Measurements from ENCODE around the gene DGCR2. TPM values are rescaled to one million over a fixed set of nuclear protein-coding genes. Genes with fewer than 3 reads are reported as not detected.

Gene DGCR2
- total and polyA plus RNA-seq, 2 experiments from 2014 or later, result 18.5 to 83.0 TPM

GRCh38 chr22:19150482-19151328 lies 28.5 kb upstream of the DGCR2 start (continued):
- TF ChIP-seq, protein P1, sequence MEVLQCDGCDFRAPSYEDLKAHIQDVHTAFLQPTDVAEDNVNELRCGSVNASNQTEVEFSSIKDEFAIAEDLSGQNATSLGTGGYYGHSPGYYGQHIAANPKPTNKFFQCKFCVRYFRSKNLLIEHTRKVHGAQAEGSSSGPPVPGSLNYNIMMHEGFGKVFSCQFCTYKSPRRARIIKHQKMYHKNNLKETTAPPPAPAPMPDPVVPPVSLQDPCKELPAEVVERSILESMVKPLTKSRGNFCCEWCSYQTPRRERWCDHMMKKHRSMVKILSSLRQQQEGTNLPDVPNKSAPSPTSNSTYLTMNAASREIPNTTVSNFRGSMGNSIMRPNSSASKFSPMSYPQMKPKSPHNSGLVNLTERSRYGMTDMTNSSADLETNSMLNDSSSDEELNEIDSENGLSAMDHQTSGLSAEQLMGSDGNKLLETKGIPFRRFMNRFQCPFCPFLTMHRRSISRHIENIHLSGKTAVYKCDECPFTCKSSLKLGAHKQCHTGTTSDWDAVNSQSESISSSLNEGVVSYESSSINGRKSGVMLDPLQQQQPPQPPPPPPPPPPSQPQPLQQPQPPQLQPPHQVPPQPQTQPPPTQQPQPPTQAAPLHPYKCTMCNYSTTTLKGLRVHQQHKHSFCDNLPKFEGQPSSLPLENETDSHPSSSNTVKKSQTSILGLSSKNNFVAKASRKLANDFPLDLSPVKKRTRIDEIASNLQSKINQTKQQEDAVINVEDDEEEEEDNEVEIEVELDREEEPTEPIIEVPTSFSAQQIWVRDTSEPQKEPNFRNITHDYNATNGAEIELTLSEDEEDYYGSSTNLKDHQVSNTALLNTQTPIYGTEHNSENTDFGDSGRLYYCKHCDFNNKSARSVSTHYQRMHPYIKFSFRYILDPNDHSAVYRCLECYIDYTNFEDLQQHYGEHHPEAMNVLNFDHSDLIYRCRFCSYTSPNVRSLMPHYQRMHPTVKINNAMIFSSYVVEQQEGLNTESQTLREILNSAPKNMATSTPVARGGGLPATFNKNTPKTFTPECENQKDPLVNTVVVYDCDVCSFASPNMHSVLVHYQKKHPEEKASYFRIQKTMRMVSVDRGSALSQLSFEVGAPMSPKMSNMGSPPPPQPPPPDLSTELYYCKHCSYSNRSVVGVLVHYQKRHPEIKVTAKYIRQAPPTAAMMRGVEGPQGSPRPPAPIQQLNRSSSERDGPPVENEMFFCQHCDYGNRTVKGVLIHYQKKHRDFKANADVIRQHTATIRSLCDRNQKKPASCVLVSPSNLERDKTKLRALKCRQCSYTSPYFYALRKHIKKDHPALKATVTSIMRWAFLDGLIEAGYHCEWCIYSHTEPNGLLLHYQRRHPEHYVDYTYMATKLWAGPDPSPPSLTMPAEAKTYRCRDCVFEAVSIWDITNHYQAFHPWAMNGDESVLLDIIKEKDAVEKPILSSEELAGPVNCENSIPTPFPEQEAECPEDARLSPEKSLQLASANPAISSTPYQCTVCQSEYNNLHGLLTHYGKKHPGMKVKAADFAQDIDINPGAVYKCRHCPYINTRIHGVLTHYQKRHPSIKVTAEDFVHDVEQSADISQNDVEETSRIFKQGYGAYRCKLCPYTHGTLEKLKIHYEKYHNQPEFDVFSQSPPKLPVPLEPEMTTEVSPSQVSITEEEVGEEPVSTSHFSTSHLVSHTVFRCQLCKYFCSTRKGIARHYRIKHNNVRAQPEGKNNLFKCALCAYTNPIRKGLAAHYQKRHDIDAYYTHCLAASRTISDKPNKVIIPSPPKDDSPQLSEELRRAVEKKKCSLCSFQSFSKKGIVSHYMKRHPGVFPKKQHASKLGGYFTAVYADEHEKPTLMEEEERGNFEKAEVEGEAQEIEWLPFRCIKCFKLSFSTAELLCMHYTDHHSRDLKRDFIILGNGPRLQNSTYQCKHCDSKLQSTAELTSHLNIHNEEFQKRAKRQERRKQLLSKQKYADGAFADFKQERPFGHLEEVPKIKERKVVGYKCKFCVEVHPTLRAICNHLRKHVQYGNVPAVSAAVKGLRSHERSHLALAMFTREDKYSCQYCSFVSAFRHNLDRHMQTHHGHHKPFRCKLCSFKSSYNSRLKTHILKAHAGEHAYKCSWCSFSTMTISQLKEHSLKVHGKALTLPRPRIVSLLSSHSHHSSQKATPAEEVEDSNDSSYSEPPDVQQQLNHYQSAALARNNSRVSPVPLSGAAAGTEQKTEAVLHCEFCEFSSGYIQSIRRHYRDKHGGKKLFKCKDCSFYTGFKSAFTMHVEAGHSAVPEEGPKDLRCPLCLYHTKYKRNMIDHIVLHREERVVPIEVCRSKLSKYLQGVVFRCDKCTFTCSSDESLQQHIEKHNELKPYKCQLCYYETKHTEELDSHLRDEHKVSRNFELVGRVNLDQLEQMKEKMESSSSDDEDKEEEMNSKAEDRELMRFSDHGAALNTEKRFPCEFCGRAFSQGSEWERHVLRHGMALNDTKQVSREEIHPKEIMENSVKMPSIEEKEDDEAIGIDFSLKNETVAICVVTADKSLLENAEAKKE (CRISPR knock-in tag; IDR thresholded peaks at IDR 0.05), result no peak
- peak; percentile 89 for TF ChIP-seq EZH2 (IDR thresholded peaks at IDR 0.05; ENCODE audit: low read depth, unreplicated experiment)

DNA sequence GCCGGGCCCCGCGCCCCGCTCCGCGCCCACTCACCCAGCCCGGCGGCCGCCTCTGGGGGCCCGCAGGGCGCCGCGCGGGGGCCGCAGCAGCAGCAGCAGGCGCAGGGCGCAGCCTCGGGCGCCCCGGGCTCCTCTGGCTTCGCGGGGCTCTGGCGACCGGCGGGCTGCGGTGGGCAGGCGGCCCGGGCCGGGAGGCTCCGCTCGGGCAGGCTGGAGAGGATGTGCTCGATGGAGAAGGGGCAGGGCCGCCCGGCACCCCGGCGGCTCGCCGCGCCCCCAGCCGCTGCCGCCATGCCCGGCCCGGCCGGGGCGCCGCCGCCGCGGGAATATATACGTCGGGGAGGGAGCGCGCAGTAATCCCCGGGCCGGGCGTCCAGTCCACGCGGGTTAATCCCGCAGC lies 27.8 kb upstream of the DGCR2 start, which contains the start of gene GSC2:
TSS of gene GSC2 (minus strand) at position 302 of the 400 bp plus-strand sequence. CDS start at position 293, 9 bp downstream.
- Histone ChIP-seq H3F3A (replicated peaks; ENCODE audit: low read depth) (0 out of 2 replicates have a peak, but pooled peaks cover 18% of the 10 kb centered on the region), H3K27me3 (ENCODE audit: insufficient read depth) (peaks cover 90% of the 10 kb centered on the region), H2AFZ (peak within 1 kb of the TSS; percentile 96), H3K4me2 (peak within 1 kb of the TSS; percentile 87), H3K27ac (ENCODE audit: low read depth) (no peak within 1 kb of the TSS), H4K20me1 (replicated peaks; ENCODE audit: insufficient read depth) (no peaks in the 10 kb centered on the region), H3K79me2 (replicated peaks; ENCODE audit: insufficient read depth) (no peaks in the 10 kb centered on the region), H3K9me2 (ENCODE audit: insufficient read depth) (no peaks in the 10 kb centered on the region), H3K36me3 (ENCODE audit: insufficient read depth) (no peaks in the 10 kb centered on the region), H3K4me3 (peak within 1 kb of the TSS; percentile 64), H3K4me1 (ENCODE audit: insufficient read depth) (no peaks in the 10 kb centered on the region; the same call in 1 of the 2 replicates)
- DNase-seq (ENCODE audit: low spot score) (no peak), ATAC-seq (no peak; the same call in 2 of the 3 replicates)
- TF ChIP-seq, protein P2, sequence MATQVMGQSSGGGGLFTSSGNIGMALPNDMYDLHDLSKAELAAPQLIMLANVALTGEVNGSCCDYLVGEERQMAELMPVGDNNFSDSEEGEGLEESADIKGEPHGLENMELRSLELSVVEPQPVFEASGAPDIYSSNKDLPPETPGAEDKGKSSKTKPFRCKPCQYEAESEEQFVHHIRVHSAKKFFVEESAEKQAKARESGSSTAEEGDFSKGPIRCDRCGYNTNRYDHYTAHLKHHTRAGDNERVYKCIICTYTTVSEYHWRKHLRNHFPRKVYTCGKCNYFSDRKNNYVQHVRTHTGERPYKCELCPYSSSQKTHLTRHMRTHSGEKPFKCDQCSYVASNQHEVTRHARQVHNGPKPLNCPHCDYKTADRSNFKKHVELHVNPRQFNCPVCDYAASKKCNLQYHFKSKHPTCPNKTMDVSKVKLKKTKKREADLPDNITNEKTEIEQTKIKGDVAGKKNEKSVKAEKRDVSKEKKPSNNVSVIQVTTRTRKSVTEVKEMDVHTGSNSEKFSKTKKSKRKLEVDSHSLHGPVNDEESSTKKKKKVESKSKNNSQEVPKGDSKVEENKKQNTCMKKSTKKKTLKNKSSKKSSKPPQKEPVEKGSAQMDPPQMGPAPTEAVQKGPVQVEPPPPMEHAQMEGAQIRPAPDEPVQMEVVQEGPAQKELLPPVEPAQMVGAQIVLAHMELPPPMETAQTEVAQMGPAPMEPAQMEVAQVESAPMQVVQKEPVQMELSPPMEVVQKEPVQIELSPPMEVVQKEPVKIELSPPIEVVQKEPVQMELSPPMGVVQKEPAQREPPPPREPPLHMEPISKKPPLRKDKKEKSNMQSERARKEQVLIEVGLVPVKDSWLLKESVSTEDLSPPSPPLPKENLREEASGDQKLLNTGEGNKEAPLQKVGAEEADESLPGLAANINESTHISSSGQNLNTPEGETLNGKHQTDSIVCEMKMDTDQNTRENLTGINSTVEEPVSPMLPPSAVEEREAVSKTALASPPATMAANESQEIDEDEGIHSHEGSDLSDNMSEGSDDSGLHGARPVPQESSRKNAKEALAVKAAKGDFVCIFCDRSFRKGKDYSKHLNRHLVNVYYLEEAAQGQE (IDR thresholded peaks at IDR 0.05; ENCODE audit: unreplicated experiment), result no peak
- TF ChIP-seq JUNB (IDR thresholded peaks at IDR 0.05; ENCODE audit: unreplicated experiment) (no peak), NANOG (IDR thresholded peaks at IDR 0.05; ENCODE audit: borderline replicate concordance) (no peak)
- H3K27ac Mint-ChIP-seq, result no peak within 1 kb of the TSS
- H3K27me3 Mint-ChIP-seq (ENCODE audit: insufficient read depth, low read depth, poor library complexity), result peaks cover 69% of the 10 kb centered on the region
- peaks cover 3% of the 10 kb centered on the region; the same call in 1 of the 3 replicates for H3K36me3 Mint-ChIP-seq (ENCODE audit: low read depth)
- H3K4me3 Mint-ChIP-seq, result peak within 1 kb of the TSS; percentile 66
- H3K4me1 Mint-ChIP-seq, result peaks cover 19% of the 10 kb centered on the region
- H3K9me3 Mint-ChIP-seq, result peaks cover 10% of the 10 kb centered on the region; the same call in 2 of the 3 replicates

All from GM23338 (cell line).